Body of pancreas (tissue), 4 donors: ENCODE measurements around the gene NOX3. TPM values are rescaled to one million over a fixed set of nuclear protein-coding genes. Genes with fewer than 3 reads are reported as not detected.

Experiments
- ATAC-seq: fragments of 150-250 bp; one replicate; pipeline ENCODE4 v1.9.1; 2016
- DNase-seq, 4 donors: peaks; one replicate each; pipeline ENCODE4 v3.0.0-alpha.2; 2019
- H3K27ac ChIP-seq, 4 donors: fragments of 200-600 bp; sonication (generic); 1 replicate in 3 of 4; 2 replicates in 1 of 4; pipeline versions ENCODE4 v1.5.1 to v1.6.1; 2016 to 2019; ENCODE audit warnings: mild to moderate bottlenecking in 1 of 4, mixed read lengths in 1 of 4, moderate library complexity in 1 of 4
- H3K27me3 ChIP-seq, 2 donors: fragments of 200-600 bp; sonication (generic); one replicate each; pipeline ENCODE4 v1.6.0; 2016; ENCODE audit warnings: mild to moderate bottlenecking in 1 of 2
- H3K36me3 ChIP-seq, 2 donors: fragments of 200-600 bp; sonication (generic); replicated peaks in 1 of 2; 2 replicates each; pipeline ENCODE4 v1.5.1; 2016; ENCODE audit warnings: low read depth in 2 of 2; ENCODE audit not compliant: insufficient read depth in 1 of 2
- H3K4me1 ChIP-seq: fragments of 200-600 bp; sonication (generic); one replicate; pipeline ENCODE4 v1.6.0; 2016
- H3K4me3 ChIP-seq, 2 donors: fragments of 200-600 bp; sonication (generic); 1 replicate in 1 of 2; 2 replicates in 1 of 2; pipeline ENCODE4 v1.5.1; 2016 to 2019
- H3K9me3 ChIP-seq, 3 donors: fragments of 200-600 bp; sonication (generic); 1 replicate in 2 of 3; 2 replicates in 1 of 3; pipeline ENCODE4 v1.5.1; 2016
- CTCF ChIP-seq, 7 experiments: fragments of 450-650 bp in 4 of 7; fragments of 200-600 bp in 3 of 7; sonication (generic) in 3 of 7; IDR thresholded peaks; one replicate each; pipeline ENCODE4 v1.5.1; 2016 to 2019; ENCODE audit warnings: antibody characterized with exemption in 7 of 7
- POLR2A ChIP-seq, 3 donors: fragments of 450-650 bp; IDR thresholded peaks; one replicate each; pipeline ENCODE4 v1.6.1; 2016; ENCODE audit warnings: antibody characterized with exemption in 3 of 3, mild to moderate bottlenecking in 2 of 3
- WGBS, 2 donors: methylation state at CpG; one replicate each; pipeline ENCODE4 v1.1.5; 2017; 5-methylcytosine and 5-hydroxymethylcytosine counted together
- intact Hi-C: fragments of 100-400 bp; cut with DNase I; formaldehyde crosslinking; loops from one replicate; pipeline ENCODE4 v1.15.1; 2023
- total RNA-seq, 2 donors: library from RNA; depleted of rRNA; stranded (reverse); fragments of >200 nt; gene quantifications; one replicate each; pipeline ENCODE4 v1.1.0, GENCODE V29; 2016

Gene NOX3
- total RNA-seq, 2 donors from 2014 or later = not detected

GRCh38 chr6:155497273-155497672 is 41.6 kb upstream of the NOX3 start:
- no peaks in the 10 kb centered on the region for H3K4me1 ChIP-seq
- no peak overlapping the region for H3K27ac ChIP-seq
- ATAC-seq (no peak), DNase-seq (no peak)
- no peaks in the 10 kb centered on the region for H3K9me3 ChIP-seq
- 68 to 72% methylated on average over 3 of the region's 3 CpGs for whole genome bisulfite sequencing, 2 donors
- H3K4me3 ChIP-seq = no peak overlapping the region
- TF ChIP-seq CTCF (IDR thresholded peaks at IDR 0.05) (no peak), POLR2A (IDR thresholded peaks at IDR 0.05) (no peak)
- no peaks in the 10 kb centered on the region for H3K36me3 ChIP-seq
- no peaks in the 10 kb centered on the region for H3K27me3 ChIP-seq
- intact Hi-C loops = no loop called here

- Histone ChIP-seq H3K4me1 (no peaks in the 10 kb centered on the region), H3K27ac (peak overlapping the region in 1 of 4 donors; percentile 7), H3K27me3 (no peaks in the 10 kb centered on the region), H3K36me3 (no peaks in the 10 kb centered on the region), H3K9me3 (no peaks in the 10 kb centered on the region), H3K4me3 (no peak overlapping the region)
- whole genome bisulfite sequencing, 2 donors = 71 to 83% methylated on average over 11 of the region's 11 CpGs
- intact Hi-C loops = no loop called here
- DNase-seq (peak; percentile 11 to 41 (median 14)), ATAC-seq (peak; percentile 52)
- TF ChIP-seq POLR2A (IDR thresholded peaks at IDR 0.05) (no peak), CTCF (IDR thresholded peaks at IDR 0.05) (peak in 1 of 7 experiments; percentile 16)
Measured at GRCh38 chr6:155495011-155495768, 39.6 kb upstream of the NOX3 start.

GRCh38 chr6:155493694-155494143 is 38.1 kb upstream of the NOX3 start:
- 57 to 63% methylated on average over 4 of the region's 4 CpGs for WGBS, 2 donors
- DNase-seq (peak in 3 of 4 donors; percentile 13 to 54 (median 27)), ATAC-seq (peak; percentile 64)
- H3K27ac ChIP-seq = no peak overlapping the region
- intact Hi-C loops = no loop called here
- H3K4me1 ChIP-seq = no peaks in the 10 kb centered on the region
- TF ChIP-seq CTCF (IDR thresholded peaks at IDR 0.05) (no peak), POLR2A (IDR thresholded peaks at IDR 0.05) (no peak)
- no peaks in the 10 kb centered on the region for H3K27me3 ChIP-seq
- no peaks in the 10 kb centered on the region for H3K9me3 ChIP-seq
- H3K4me3 ChIP-seq = no peak overlapping the region
- H3K36me3 ChIP-seq = no peaks in the 10 kb centered on the region

GRCh38 chr6:155493026-155493693 is 37.5 kb upstream of the NOX3 start:
- intact Hi-C loops = no loop called here
- no peak for TF ChIP-seq POLR2A (IDR thresholded peaks at IDR 0.05)
- TF ChIP-seq CTCF (IDR thresholded peaks at IDR 0.05) = no peak
- Histone ChIP-seq H3K27me3 (no peaks in the 10 kb centered on the region), H3K4me3 (no peak overlapping the region), H3K9me3 (no peaks in the 10 kb centered on the region), H3K4me1 (no peaks in the 10 kb centered on the region), H3K27ac (no peak overlapping the region), H3K36me3 (no peaks in the 10 kb centered on the region)
- DNase-seq (no peak), ATAC-seq (no peak)
- 80 to 90% methylated on average over 3 of the region's 3 CpGs for WGBS, 2 donors
